22Rv1 (cell line): ENCODE data around the gene SLC39A11.

Experiments used
- ZFX ChIP-seq: fragments of 450-650 bp; IDR thresholded peaks from 2 replicates; pipeline ENCODE4 v1.6.1; 2017; ENCODE audit warnings: antibody characterized with exemption, borderline replicate concordance
- TF ChIP-seq, protein P1 (sequence below): fragments of 450-650 bp; IDR thresholded peaks from 2 replicates; pipeline ENCODE4 v1.5.1; 2017; ENCODE audit warnings: mild to moderate bottlenecking

DNA sequence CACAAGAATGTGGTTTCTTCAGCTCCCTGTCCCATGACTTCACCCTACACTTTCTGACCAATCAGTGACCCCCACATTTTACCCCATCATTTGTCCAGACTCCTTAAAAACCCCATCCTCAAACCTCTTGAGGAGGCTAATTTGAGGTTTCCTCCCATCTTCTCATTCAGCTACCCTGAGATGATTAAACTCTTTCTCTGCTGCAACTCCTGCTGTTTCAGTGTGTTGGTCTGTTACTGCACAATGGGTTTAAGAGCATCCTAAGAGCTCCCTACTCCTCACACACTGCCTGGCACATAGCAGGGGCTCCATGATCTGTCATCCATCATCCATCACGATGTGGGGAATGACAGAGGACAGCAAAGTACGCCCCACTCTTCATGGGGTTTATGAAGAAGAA is 212.6 kb downstream of the SLC39A11 start:
- TF ChIP-seq, protein P1, sequence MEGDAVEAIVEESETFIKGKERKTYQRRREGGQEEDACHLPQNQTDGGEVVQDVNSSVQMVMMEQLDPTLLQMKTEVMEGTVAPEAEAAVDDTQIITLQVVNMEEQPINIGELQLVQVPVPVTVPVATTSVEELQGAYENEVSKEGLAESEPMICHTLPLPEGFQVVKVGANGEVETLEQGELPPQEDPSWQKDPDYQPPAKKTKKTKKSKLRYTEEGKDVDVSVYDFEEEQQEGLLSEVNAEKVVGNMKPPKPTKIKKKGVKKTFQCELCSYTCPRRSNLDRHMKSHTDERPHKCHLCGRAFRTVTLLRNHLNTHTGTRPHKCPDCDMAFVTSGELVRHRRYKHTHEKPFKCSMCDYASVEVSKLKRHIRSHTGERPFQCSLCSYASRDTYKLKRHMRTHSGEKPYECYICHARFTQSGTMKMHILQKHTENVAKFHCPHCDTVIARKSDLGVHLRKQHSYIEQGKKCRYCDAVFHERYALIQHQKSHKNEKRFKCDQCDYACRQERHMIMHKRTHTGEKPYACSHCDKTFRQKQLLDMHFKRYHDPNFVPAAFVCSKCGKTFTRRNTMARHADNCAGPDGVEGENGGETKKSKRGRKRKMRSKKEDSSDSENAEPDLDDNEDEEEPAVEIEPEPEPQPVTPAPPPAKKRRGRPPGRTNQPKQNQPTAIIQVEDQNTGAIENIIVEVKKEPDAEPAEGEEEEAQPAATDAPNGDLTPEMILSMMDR, result no peak
- no peak for TF ChIP-seq ZFX
